HG02852 (cell line): ENCODE data around the gene ADGRV1.
"Not testable (repeated sequence)": the region's sequence is repeated elsewhere in the genome, so short reads cannot be mapped to it uniquely, and the experiment has no call there.

ENCODE experiments used
- ATAC-seq: cut with Tn5 transposase; IDR thresholded peaks from one replicate; pipeline ENCODE4 v1.9.1; 2021; ENCODE audit warnings: mild to moderate bottlenecking, moderate library complexity; ENCODE audit not compliant: unreplicated experiment

Gene ADGRV1

GRCh38 chr5:90894866-90895420, 336.3 kb downstream of the ADGRV1 start:
- ATAC-seq = no peak

- no peak for ATAC-seq
Observed at GRCh38 chr5:90897618-90898017, 339.0 kb downstream of the ADGRV1 start.

- ATAC-seq = no peak
Observed at GRCh38 chr5:90898326-90899013, 339.9 kb downstream of the ADGRV1 start.

GRCh38 chr5:90899014-90899604, 340.5 kb downstream of the ADGRV1 start:
- ATAC-seq = no peak

GRCh38 chr5:90901261-90901660, 342.7 kb downstream of the ADGRV1 start:
- no peak for ATAC-seq

- ATAC-seq = no peak
Observed at GRCh38 chr5:90902170-90902569, 343.6 kb downstream of the ADGRV1 start.

- ATAC-seq = no peak
Observed at GRCh38 chr5:90902651-90903386, 344.2 kb downstream of the ADGRV1 start.

GRCh38 chr5:90909101-90909503, 350.5 kb downstream of the ADGRV1 start:
- no peak for ATAC-seq

GRCh38 chr5:90909940-90910339, 351.3 kb downstream of the ADGRV1 start:
- no peak for ATAC-seq

GRCh38 chr5:90911169-90911568, 352.6 kb downstream of the ADGRV1 start:
- ATAC-seq = no peak

- no peak for ATAC-seq
Observed at GRCh38 chr5:90912476-90912875, 353.9 kb downstream of the ADGRV1 start.

GRCh38 chr5:90915393-90915792, 356.8 kb downstream of the ADGRV1 start:
- no peak for ATAC-seq

- no peak for ATAC-seq
Observed at GRCh38 chr5:90916947-90917800, 358.6 kb downstream of the ADGRV1 start.

- ATAC-seq = no peak
Observed at GRCh38 chr5:90917928-90918668, 359.5 kb downstream of the ADGRV1 start.

- ATAC-seq = no peak
Observed at GRCh38 chr5:90921418-90921973, 362.9 kb downstream of the ADGRV1 start.

GRCh38 chr5:90924222-90924621, 365.6 kb downstream of the ADGRV1 start:
- ATAC-seq = not testable (repeated sequence)

GRCh38 chr5:90929013-90929839, 370.6 kb downstream of the ADGRV1 start:
- ATAC-seq = not testable (repeated sequence)

GRCh38 chr5:90930062-90930461, 371.5 kb downstream of the ADGRV1 start:
- ATAC-seq = no peak
